Prostate gland (tissue), 2 donors: ENCODE data around the gene ERC2.

Experiments
- CTCF ChIP-seq, 4 experiments: fragments of 200-600 bp in 2 of 4; fragments of 450-650 bp in 2 of 4; sonication (generic) in 2 of 4; IDR thresholded peaks; 1 replicate in 3 of 4; 2 replicates in 1 of 4; pipeline ENCODE4 v1.5.1; 2016 to 2019; ENCODE audit warnings: antibody characterized with exemption in 4 of 4, mild to moderate bottlenecking in 2 of 4, moderate library complexity in 2 of 4
- POLR2AphosphoS5 ChIP-seq: sonication (generic); formaldehyde crosslinking; IDR thresholded peaks from one replicate; pipeline ENCODE4 v1.6.1; 2017; ENCODE audit warnings: antibody characterized with exemption

GRCh38 chr3:56054844-56055243 is 413.4 kb downstream of the ERC2 start:
- TF ChIP-seq POLR2AphosphoS5 (no peak), CTCF (IDR thresholded peaks at IDR 0.05) (no peak)
